ENCODE measurements around the gene RNF220. TPM values are rescaled to one million over a fixed set of nuclear protein-coding genes. Genes with fewer than 3 reads are reported as not detected.

Gene RNF220
- total and polyA plus RNA-seq, 2 of the 13 experiments (the other 11 are each of a cell fraction or from before 2014, with no cell fraction given), result 48.2 to 72.1 TPM

DNA sequence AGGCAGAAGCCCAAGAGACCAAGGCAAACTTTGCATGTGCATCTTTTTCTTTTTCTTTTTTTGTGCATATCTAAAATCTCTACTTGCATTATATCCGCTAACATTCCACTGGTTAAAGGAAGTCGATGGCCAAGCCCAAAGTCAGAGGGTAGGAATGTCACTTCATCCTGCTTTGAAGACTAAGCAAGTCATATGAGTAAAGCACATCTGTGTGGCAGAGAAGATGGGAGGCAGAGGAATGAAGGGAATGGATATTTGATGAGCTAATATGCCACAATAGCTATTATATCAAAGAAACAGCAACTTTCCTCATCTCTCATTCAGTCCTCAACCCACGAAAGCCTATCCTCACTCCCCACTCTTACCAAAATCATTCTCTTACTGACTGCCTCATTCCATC is 59.3 kb downstream of the RNF220 start (continued):
- TF ChIP-seq RBM39 (IDR thresholded peaks at IDR 0.05; ENCODE audit: low read depth, low read length, poor library complexity, severe bottlenecking), result no peak

DNA sequence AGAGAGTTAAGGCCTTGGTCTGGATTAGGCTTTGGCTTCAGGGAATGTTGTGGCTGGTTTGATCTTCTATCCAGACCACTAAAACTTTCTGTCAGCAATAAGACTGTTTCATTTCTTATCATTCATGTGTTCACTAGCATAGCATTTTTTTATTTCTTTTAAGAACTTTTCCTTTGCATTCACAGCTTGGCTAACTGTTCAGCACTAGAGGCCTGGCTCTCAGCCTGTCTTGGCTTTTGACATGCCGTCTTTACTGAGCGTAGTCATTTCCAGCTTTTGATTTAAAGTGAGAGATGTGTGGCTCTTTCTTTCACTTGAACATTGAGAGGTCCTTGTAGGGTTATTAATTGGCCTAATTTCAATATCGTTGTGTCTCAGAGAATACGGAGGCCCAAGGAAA is 62.5 kb downstream of the RNF220 start:
- in situ Hi-C loops (cut with HindIII; ENCODE audit: extremely low pct_ligation_motif_present, low pct_unique_long_range_greater_than_20kb), result no loop called here
- H3K79me2 ChIP-seq (ENCODE audit: insufficient read depth, low read length), result no peaks in the 10 kb centered on the region
- intact Hi-C loops (cut with micrococcal nuclease; ENCODE audit: unreplicated experiment), result no loop called here
- peaks cover 0 to 2% of the 10 kb centered on the region in 2 experiments; a peak in 1 of 5 replicates for H3K36me3 ChIP-seq (replicated peaks in 1 of 2; ENCODE audit: control insufficient read depth in 1 of 2, insufficient read depth in 2 of 2, low read length in 2 of 2)
- no peak overlapping the region for H3K4me2 ChIP-seq (ENCODE audit: low read depth, low read length)
- no peak overlapping the region for H2AFZ ChIP-seq (ENCODE audit: low read length)
- ATAC-seq (no peak), DNase-seq (ENCODE audit: low spot score) (no peak), FAIRE-seq (no peak)
- ChIA-PET POLR2A (no interaction called here), CTCF (ENCODE audit: low intra/inter-chr PET ratio, low total read pairs) (no interaction called here)
- H3K9me3 ChIP-seq (ENCODE audit: low read length), result no peaks in the 10 kb centered on the region
- H3K27ac ChIP-seq (ENCODE audit: extremely low read length, insufficient read depth, low read length), result no peak overlapping the region
- no peaks in the 10 kb centered on the region for H4K20me1 ChIP-seq (ENCODE audit: insufficient read depth, low read length)
- no TSS peak for BruUV-seq (replicated peaks)
- H3K4me3 ChIP-seq (replicated peaks in 1 of 3; ENCODE audit: insufficient read depth in 1 of 3, low read depth in 2 of 3, low read length in 3 of 3), result no peak overlapping the region
- whole genome bisulfite sequencing (ENCODE audit: low lambda C conversion rate), result 74% methylated on average over 4 of the region's 4 CpGs
- no peak overlapping the region for H3K9ac ChIP-seq (ENCODE audit: insufficient read depth, low read depth, low read length)
- no peaks in the 10 kb centered on the region for H3K4me1 ChIP-seq (ENCODE audit: insufficient read depth, low read length)
- 0 out of 5 replicates have a peak, but pooled peaks cover 0 to 1% of the 10 kb centered on the region in 2 experiments for H3K27me3 ChIP-seq (ENCODE audit: control insufficient read depth in 1 of 2, insufficient read depth in 2 of 2, low read length in 2 of 2)
- TF ChIP-seq, protein P1, sequence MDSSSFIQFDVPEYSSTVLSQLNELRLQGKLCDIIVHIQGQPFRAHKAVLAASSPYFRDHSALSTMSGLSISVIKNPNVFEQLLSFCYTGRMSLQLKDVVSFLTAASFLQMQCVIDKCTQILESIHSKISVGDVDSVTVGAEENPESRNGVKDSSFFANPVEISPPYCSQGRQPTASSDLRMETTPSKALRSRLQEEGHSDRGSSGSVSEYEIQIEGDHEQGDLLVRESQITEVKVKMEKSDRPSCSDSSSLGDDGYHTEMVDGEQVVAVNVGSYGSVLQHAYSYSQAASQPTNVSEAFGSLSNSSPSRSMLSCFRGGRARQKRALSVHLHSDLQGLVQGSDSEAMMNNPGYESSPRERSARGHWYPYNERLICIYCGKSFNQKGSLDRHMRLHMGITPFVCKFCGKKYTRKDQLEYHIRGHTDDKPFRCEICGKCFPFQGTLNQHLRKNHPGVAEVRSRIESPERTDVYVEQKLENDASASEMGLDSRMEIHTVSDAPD (CRISPR knock-in tag; IDR thresholded peaks at IDR 0.05), result no peak
- TF ChIP-seq GABPA (IDR thresholded peaks at IDR 0.05; ENCODE audit: low read depth, low read length) (no peak), GABPA (CRISPR knock-in tag; IDR thresholded peaks at IDR 0.05; ENCODE audit: low read depth) (no peak), ZNF138 (CRISPR knock-in tag; IDR thresholded peaks at IDR 0.05; ENCODE audit: low read depth) (no peak), SAP130 (CRISPR knock-in tag; IDR thresholded peaks at IDR 0.05; ENCODE audit: low read depth) (no peak), NFIB (CRISPR knock-in tag; IDR thresholded peaks at IDR 0.05; ENCODE audit: borderline replicate concordance) (no peak), ZNF850 (CRISPR knock-in tag; conservative IDR thresholded peaks at IDR 0.05) (no peak), ZNF749 (CRISPR knock-in tag; IDR thresholded peaks at IDR 0.05; ENCODE audit: borderline replicate concordance) (no peak), ZFAT (CRISPR knock-in tag; conservative IDR thresholded peaks at IDR 0.05) (no peak), ARHGAP35 (CRISPR knock-in tag; IDR thresholded peaks at IDR 0.05; ENCODE audit: borderline replicate concordance) (no peak)
- TF ChIP-seq, protein P2, sequence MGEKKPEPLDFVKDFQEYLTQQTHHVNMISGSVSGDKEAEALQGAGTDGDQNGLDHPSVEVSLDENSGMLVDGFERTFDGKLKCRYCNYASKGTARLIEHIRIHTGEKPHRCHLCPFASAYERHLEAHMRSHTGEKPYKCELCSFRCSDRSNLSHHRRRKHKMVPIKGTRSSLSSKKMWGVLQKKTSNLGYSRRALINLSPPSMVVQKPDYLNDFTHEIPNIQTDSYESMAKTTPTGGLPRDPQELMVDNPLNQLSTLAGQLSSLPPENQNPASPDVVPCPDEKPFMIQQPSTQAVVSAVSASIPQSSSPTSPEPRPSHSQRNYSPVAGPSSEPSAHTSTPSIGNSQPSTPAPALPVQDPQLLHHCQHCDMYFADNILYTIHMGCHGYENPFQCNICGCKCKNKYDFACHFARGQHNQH (CRISPR knock-in tag; IDR thresholded peaks at IDR 0.05), result no peak
- TF ChIP-seq, protein P3, sequence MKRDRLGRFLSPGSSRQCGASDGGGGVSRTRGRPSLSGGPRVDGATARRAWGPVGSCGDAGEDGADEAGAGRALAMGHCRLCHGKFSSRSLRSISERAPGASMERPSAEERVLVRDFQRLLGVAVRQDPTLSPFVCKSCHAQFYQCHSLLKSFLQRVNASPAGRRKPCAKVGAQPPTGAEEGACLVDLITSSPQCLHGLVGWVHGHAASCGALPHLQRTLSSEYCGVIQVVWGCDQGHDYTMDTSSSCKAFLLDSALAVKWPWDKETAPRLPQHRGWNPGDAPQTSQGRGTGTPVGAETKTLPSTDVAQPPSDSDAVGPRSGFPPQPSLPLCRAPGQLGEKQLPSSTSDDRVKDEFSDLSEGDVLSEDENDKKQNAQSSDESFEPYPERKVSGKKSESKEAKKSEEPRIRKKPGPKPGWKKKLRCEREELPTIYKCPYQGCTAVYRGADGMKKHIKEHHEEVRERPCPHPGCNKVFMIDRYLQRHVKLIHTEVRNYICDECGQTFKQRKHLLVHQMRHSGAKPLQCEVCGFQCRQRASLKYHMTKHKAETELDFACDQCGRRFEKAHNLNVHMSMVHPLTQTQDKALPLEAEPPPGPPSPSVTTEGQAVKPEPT (CRISPR knock-in tag; IDR thresholded peaks at IDR 0.05; ENCODE audit: low read depth), result no peak
- TF ChIP-seq, protein P4, sequence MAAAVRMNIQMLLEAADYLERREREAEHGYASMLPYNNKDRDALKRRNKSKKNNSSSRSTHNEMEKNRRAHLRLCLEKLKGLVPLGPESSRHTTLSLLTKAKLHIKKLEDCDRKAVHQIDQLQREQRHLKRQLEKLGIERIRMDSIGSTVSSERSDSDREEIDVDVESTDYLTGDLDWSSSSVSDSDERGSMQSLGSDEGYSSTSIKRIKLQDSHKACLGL (CRISPR knock-in tag; IDR thresholded peaks at IDR 0.05), result no peak
- TF ChIP-seq, protein P5, sequence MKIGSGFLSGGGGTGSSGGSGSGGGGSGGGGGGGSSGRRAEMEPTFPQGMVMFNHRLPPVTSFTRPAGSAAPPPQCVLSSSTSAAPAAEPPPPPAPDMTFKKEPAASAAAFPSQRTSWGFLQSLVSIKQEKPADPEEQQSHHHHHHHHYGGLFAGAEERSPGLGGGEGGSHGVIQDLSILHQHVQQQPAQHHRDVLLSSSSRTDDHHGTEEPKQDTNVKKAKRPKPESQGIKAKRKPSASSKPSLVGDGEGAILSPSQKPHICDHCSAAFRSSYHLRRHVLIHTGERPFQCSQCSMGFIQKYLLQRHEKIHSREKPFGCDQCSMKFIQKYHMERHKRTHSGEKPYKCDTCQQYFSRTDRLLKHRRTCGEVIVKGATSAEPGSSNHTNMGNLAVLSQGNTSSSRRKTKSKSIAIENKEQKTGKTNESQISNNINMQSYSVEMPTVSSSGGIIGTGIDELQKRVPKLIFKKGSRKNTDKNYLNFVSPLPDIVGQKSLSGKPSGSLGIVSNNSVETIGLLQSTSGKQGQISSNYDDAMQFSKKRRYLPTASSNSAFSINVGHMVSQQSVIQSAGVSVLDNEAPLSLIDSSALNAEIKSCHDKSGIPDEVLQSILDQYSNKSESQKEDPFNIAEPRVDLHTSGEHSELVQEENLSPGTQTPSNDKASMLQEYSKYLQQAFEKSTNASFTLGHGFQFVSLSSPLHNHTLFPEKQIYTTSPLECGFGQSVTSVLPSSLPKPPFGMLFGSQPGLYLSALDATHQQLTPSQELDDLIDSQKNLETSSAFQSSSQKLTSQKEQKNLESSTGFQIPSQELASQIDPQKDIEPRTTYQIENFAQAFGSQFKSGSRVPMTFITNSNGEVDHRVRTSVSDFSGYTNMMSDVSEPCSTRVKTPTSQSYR (CRISPR knock-in tag; IDR thresholded peaks at IDR 0.05; ENCODE audit: borderline replicate concordance), result no peak
